Measurements from ENCODE around the gene FGFR3.

DNA sequence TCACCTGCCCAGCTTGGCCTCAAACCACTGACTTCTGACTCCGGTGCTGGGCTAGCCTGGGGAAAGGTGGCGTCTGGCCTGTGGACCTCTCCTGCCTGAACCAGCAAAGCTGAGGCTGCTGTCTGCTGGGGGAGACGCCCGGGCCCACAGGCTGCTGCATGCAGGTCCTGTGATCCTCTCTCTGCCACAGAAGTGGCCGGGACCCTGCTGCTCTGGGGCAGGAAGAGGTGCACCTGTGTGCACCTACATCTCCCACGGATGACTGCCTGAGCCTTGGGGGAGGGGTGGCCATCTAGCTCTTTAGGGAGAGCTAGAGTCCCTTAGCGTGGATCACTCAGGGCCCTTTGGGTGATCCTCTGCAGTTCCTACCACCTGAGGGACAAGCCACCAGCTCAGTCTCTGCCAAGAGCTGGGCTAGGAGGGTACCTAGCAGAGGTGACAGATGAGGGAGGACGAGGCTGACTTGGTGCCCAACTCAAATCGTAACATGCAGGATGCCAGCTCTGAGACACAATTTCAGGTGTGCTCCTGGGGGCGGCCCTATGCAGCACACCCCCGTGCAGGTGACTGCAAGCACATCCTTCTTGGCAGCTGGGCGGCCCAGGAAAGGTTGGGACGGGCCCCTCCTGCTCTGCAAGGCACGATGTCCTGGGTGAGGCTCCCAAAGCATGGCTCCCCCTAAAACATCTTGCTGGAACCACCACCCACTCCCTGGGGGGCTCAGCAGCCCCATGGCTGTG is 40.4 kb downstream of the FGFR3 start:
- TF ChIP-seq, protein P1, sequence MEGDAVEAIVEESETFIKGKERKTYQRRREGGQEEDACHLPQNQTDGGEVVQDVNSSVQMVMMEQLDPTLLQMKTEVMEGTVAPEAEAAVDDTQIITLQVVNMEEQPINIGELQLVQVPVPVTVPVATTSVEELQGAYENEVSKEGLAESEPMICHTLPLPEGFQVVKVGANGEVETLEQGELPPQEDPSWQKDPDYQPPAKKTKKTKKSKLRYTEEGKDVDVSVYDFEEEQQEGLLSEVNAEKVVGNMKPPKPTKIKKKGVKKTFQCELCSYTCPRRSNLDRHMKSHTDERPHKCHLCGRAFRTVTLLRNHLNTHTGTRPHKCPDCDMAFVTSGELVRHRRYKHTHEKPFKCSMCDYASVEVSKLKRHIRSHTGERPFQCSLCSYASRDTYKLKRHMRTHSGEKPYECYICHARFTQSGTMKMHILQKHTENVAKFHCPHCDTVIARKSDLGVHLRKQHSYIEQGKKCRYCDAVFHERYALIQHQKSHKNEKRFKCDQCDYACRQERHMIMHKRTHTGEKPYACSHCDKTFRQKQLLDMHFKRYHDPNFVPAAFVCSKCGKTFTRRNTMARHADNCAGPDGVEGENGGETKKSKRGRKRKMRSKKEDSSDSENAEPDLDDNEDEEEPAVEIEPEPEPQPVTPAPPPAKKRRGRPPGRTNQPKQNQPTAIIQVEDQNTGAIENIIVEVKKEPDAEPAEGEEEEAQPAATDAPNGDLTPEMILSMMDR (IDR thresholded peaks at IDR 0.05 in 8 of 11, conservative IDR thresholded peaks at IDR 0.05 in 3 of 11) = no peak
- TF ChIP-seq POLR2AphosphoS5 (IDR thresholded peaks at IDR 0.05) = no peak
